HG03565 (cell line): ENCODE data around the gene TAF4.

Experiments used
- ATAC-seq: cut with Tn5 transposase; IDR thresholded peaks from one replicate; pipeline ENCODE4 v1.9.1; 2021; ENCODE audit warnings: mild to moderate bottlenecking, moderate library complexity; ENCODE audit not compliant: unreplicated experiment

The TAF4 gene

DNA sequence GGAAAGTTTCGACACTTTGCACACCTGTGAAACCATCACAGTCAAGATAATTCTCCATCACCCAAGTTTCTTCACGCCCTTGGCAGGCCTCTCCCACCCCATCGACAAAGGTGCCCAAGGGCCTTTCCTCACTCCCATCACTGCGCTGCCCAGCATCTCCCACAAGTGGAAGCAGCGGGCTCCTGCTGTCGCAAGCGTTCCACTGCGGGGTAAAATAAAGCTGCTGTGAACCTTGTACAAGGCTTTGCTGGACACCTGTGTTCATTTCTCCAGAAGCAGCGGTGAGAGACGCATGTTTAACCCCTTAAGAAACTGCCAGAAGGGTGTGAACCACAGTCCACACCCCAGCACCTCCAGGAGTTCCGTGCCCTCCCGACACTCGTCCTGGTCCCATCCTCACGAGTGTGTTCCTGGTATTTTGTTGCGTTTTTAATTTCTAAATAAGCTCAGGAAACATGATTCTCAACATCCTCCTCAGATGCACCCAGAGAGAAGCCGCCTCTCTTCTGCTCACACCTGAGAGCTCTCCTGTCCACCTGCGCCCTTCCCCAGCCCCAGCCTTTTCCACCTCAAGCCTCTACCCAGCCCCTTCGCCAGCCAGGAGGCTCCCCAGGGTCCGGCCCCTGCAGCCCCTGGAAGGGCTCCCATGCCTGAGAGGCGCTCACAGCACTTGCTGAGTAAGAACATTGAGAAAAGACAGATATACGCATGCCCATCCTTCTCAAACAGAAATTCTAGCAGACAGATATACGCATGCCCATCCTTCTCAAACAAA lies 97.5 kb downstream of the TAF4 start:
- ATAC-seq: no peak

DNA sequence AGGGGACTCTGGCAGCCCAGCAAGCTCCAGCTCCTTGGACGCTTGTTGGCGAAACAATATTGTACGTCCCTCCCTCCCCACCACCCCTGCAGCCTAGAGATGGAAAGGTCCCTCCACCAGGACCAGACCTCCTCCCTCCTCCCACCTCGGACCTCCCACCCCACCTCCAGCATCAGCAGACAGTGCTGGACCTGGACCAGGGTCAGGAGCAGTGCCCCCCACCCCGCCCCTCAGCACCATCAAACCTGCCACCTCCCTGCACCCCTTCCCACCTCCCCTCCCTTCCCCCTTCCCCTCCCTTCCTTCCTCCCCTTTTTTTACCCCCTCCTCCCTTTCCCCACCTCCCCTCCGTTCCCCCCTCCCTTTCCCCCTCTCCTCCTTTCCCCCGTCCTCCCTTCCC lies 98.4 kb downstream of the TAF4 start:
- no peak for ATAC-seq

DNA sequence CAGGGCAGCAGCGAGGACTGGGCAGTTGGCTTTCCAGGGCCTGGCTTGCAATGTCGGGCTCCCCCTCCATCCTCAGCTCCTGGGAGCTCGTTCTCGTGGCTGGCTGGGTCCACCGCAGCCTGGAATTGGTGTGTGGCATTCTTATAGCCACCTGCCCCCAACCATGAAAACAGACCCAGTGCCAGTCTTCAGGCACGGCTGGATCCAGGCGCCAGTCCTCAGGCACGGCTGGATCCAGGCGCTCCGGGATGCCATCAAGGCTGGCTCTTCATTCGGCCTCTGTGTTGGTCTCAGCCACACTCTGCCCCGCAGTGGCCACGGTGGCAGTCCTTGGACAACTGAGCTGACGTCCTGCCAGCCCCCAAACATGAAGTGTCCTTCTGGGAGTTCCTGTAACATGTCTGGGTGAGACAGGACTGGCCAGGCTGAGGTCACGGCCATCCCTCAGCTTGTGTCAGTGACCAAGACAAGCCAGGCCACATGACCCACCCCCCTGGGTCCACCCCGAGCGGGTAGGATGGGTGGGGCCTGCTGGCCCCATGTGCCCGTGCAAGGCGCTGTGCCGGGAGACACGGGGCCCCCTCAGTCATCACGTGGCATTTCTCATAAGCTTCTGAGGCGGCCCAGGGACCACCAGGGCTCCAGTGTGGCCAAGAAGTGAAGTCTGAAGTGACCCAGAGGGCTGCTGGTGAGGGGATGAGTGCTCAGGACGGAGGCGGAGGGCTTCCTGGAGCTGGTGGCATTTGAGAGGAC lies 99.0 kb downstream of the TAF4 start:
- ATAC-seq: no peak

DNA sequence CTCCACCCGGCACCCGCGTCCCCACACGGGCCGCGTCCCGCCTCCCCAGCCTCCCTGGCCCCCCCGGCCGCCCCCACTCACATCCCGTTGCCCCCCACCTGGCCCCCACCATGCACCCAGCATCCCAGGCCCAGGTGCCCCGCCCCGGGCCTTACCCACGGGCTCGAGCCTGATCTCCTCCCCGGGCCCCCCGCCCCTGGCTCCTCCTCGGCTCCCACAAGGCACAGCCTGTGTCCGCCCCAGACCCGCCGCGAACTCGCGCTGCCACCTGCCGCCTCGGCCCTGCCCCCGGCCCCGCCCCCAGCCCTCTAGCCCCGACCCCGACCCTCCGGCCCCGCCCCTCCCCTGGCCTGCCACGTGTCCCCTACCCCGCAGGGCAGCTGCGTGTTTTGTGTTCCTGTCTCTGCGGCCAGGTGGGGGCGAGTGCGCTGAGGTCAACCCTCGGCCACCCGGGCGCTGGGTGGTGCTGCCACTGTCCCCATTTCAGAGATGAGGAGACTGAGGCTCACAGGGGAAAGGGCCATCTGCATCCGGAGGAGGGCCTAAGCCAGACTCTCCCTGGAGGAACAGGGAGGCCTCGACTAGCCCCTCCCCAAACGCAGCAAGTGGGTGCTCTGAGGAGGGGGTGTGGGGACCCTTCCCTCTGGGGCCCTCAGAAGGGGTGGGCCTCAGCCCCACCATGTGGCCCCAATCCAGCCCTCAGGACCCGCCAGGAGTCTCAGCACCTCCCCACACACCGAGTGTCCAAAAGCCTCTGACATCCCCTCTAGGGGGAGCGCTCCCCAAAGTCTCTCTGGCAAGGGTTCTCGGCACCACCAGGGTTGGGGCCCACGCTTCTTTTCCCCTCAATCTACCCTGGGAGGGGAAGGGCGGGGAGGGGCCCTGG lies 99.8 kb downstream of the TAF4 start:
- no peak for ATAC-seq

DNA sequence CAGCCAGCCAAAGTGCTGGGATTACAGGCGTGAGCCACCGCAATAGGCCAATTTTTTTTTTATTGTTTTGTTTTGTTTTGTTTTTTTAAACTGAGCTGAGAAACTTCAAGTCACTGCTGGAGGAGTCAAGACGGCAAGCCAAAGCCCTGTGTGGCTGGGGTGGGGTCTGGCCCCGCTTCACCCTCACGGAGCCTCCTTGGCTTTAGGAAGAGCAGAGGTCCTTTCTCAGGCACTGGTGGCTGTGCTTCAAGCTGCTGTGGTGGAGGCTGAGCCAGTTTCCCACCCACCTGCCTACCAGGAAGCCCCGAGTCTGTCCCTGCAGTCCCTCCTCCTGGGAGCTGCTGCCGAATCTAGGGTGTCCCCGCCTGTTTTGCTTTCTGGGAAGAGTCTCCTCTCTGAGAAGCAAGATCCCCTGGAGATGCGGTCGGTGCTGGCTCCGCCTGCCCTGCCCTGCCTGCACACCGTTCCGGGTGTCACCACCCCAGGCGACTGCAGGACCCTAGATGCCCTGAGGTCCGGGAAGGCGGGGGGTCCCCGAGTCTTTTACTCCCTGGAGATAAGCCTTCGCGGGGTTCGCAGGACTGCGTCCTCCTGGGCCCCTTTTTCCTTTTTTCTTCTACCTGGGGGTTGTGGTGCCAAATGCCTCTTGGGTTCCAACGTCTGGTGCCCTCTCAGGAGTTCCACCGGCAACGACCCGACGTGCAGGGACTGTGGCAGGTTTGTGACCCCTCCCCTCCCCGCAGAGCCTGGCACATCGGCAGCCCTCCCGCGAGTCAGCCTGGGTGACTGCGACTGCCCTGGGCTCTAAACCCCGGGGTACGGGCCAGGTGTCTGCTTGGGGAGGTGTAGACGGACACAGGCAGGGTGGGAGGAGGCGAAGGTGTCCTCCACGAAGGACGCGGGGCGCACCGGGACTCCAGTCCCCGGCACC lies 100.7 kb downstream of the TAF4 start:
- ATAC-seq: no peak

DNA sequence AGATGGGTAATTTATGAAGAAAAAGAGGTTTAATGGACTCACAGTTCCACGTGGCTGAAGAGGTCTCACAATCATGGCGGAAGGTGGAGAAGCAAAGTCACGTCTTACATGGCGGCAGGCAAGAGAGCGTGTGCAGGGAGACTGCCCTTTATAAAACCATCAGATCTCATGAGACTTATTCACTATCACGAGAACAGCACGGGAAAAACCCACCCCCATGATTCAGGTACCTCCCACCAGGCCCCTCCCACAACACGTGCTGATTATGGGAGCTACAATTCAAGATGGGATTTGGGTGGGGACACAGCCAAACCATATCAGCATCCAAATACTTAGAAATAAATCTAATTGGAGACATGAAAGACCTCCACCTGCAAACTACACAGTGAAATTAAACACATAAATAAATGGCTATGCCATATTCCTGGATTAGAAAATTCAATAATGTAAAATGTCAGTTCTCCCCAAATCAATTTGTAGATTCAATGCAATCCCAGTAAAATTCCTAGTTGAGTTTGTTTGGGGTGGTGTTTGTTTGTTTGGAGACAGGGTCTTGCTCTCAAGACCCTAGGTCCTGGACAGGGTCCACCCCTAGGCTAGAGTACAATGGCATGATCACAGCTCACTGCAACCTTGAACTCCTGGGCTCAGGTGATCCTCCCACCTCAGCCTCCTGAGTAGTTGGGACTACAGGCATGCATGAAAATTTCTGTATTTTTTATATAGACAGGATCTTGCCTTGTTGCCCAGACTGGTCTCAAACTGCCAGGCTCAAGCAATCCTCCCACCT lies 101.6 kb downstream of the TAF4 start:
- ATAC-seq: no peak

DNA sequence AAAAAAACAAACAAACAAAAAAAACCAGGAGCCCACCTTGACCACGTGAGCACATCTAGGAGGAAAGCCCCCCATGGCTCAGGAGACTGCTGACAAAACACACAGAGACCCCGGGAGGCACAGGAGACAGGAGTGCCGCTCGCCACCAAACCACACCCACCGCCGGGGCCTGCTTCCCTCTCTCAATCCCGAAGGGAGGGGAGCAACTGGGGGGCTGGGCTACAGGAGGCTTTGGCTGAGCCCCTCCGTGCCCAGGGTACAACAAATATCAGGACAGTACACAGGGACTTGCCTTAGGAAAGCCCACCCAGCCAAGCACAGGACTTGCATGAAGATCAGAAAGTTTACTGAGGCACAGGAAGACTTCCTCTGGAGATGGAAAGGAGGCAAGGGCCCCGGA lies 102.5 kb downstream of the TAF4 start:
- ATAC-seq: no peak

DNA sequence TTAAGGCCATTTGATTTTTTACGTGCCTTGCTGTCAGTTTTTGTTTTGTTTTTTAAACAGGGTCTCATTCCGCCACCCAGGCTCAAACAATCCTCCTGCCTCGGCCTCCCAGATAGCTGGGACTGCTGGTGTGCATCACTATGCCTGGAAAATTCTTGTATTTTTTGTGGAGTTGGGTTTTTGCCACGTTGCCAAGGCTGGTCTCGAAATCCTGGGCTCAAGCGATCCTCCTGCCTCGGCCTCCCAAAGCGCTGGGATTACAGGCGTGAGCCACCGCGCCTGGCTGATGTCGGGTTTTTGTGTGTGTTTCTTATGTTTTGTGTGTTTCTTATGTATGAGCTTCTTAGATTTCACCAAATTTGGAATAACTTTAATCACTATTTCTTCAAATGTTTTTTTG lies 104.8 kb downstream of the TAF4 start:
- ATAC-seq: no peak

DNA sequence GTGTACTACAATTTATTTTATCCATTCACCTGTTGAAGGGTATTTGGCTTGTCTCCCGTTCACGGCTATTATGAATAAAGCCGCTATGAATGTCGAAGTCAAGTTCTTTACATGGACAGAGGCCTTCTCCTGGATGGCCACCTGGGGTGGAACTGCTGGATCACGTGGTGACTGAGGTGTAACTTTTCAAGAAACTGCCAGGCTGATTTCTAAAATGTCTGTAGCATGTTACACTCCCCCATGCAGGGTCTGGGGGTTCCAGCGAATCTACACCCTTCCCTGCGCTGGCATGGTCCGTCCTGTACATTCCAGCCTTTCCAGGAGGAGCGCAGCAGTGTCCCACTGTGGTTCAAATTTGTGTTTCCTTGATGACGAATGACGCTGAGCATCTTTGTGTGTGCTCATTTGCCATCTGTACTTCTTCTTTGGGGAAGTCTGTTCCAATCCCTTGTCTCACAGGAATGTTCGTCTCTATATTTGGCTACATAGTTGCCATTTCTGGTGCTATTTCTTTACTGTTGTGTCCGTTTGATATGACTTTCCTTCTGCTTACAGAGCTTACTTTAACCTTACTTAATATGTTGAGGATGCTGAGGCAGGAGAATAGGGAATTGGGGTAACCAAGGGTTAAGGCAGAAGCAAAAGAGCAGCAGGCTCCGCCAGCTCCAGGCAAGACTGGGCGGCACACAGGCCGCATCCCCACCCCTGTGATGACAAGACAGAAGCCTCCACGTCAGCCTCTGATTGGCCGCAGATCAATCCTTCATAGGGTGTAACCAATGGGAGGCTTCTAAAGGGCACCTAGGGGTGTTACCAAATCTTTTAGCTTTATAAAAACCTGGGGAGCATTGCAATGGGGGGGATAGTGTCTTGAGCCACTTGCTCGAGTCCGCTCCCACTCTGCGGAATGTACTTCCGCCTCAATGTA lies 106.6 kb downstream of the TAF4 start:
- no peak for ATAC-seq

DNA sequence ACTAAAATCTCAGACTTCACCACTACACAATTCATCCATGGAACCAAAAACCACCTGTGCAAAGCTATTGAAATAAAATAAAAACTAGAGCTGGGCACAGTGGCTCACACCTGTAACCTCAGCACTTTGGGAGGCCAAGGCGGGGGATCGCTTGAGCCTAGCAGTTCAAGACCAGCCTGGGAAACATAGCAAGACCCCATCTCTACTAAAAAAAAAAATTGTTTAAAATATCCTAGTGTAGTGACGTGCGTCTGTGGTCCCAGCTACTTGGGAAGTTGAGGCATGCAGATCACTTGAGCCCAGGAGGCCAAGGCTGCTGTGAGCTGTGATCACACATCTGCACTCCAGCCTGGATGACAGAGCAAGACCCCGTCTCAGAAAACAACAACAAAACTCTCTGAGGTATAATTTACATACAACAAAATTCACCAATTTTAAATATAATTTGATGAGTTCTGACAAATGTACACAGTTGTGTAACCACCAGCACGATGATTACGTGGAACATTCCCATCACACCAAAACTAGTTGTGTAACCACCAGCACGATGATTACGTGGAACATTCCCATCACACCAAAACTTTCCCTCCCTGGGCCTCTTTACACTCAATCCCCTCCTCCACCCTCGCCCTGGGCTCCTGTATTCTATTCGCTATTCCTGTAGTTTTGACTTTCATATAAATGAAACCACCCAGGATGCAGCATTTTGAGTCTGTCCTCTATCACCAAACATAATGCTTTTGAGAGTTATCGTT lies 107.5 kb downstream of the TAF4 start:
- no peak for ATAC-seq

DNA sequence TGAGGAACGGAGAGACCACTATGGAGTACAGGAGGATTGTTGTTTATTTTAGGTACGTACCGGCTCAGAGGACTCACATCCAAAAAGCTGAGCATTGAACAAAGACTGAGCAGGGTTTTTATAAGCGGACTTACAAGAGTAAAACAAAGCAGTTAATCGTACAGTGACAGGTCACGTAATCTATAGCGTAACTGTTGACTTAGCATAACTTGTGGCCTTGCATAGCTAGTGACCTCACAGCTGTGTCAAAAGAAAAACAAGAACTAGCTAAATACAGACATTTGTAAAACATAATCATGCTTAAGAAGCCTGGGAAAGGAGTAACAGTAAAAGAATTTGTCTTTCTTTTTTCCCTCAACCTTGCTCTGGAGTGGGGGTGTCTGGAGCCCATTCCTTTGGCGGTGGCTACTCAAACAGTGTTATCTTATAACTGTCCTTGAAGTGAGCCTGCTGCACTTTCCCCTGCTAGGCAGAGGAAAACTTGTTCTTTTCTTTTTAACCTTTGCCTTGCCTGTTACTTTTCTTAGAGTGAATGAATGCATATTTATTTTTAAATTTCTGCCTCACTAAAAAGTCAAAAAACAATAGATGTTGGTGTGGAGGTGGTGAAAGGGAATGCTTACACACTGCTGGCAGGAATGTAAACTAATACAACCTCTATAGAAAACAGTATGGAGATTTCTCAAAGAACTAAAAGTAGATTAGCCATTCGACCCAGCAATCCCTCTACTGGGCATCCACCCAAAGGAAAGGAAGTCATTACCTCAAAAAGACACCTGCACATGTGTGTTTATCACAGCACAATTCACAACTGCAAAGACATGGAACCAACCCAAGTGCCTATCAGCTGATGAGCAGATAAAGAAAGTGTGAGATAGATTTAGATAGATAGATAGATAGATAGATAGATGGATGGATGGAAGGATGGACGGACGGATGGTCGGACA lies 109.0 kb downstream of the TAF4 start:
- no peak for ATAC-seq

DNA sequence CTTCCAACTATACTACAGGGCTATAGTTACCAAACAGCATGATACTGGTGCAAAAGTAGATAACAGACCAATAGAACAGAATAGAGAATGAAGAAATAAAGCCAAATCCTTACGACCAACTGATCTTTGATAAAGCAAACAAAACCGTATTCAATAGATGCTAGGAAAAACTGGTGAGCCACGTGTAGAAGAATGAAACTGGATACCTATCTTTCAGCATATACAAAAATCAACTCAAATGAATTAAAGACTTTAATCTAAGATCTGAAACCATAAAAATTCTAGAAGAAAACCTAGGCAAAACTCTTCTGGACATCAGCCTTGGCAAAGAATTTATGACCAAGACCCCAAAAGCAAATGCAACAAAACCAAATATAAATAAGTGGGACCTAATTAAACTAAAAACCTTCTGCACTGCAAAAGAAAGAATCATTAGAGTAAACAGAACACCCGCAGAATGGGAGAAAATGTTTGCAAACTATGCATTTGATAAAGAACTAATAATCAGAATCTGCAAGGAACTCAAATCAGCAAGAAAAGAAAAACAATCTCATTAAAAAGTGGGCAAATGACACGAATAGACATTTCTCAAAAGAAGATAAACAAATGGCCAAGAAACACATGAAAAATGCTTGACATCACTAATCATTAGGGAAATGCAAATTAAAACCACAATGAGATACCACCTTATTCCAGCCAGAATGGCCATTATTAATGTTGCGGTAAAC lies 109.8 kb downstream of the TAF4 start:
- no peak for ATAC-seq

DNA sequence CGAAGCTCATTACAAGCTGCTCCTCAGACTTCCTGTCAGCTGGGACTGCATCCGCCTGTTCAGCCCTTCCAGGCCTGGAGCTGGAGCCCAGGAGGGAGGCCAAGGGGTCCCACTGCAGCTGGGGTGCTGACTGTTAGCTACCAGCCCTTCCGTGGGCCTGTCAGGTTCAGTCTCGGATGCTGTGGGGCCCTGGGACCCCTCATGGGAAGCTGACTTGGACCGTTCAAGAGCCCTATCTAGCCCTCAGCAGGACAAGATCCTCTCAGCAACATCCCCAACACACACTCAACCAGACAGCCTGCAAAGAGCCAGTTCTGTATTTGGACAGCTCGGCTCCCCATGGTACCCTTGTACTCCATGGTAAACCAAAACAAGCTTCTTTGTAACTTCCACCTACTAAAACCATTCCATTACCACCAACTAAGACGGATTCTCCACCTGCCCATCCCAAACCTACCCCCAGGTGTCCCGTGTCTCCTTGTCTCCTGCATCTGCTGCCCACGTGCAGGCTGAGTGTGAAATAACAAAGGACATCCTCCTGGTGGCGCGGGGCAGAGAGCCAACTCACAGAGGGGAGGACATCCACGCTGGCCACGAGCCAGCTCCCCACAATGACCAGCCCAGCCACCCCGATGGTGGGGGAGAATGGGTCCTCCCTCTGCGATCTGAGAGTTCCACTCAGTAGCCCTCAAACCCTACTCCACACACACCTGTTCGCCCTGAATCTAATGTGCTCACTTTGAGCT lies 111.2 kb downstream of the TAF4 start:
- no peak for ATAC-seq

DNA sequence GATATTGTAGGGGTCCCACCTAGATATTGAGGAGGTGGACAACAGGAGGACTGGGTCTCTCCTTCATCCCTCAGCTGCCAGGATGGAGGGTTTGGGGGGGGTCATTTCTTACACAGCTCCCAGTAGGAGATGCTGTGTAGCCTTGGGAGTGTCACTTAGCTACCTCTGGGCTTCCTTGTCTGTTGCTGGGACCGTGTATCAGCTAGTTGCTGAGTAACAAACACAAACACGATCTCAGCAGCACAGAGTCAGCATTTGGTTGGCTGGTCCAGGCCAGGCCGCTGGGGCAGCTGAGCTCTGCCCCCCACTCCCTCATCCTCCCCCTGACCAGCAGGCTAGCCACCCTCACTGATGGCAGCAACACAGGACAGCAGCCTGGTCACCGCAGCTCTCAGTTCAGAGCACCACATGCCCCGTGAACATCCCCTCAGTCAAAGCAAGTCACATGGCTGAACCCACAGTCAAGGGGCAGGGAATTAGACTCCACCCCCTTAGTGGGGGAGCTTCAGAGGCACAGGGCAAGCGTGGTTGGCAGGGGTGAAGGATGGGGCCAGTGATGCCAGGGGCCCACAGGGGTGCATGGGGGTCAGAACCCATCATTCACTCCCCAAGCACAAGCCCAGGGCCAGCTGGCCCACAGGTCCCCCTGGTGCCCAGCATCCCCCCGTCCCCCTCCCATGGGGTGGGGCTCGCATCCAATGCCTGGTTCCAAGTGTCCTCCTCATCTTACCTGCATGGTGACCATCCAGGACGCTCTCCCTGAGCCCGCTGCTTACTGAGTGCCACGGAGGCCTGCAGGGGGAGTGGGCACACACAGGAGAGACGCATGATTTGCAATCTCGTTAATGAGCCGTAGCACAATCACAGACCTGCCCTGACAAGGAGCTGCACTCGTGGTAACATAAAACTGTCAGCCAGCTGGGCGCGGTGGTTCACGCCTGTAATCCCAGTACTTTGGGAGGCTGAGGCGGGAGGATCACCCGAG lies 112.4 kb downstream of the TAF4 start:
- ATAC-seq: no peak
